Uterus (tissue), 4 donors: ENCODE data around the gene CYP2C9. TPM values are rescaled to one million over a fixed set of nuclear protein-coding genes. Genes with fewer than 3 reads are reported as not detected.

Experiments used
- DNase-seq, 2 donors: peaks; one replicate each; pipeline ENCODE4 v3.0.0-alpha.2; 2019 to 2020
- H3K27ac ChIP-seq, 2 donors: fragments of 200-600 bp; sonication (generic); 1 replicate in 1 of 2; 2 replicates in 1 of 2; pipeline ENCODE4 v1.5.1; 2016 to 2018
- H3K27me3 ChIP-seq, 2 donors: fragments of 200-600 bp; sonication (generic); one replicate each; pipeline ENCODE4 v1.5.1; 2018 to 2019; ENCODE audit warnings: control low read depth in 1 of 2
- H3K36me3 ChIP-seq, 2 donors: fragments of 200-600 bp; sonication (generic); one replicate each; pipeline ENCODE4 v1.5.1; 2019; ENCODE audit warnings: control low read depth in 1 of 2
- H3K4me1 ChIP-seq, 2 donors: fragments of 200-600 bp; sonication (generic); one replicate each; pipeline ENCODE4 v1.5.1; 2018 to 2019; ENCODE audit warnings: control low read depth in 1 of 2
- H3K4me3 ChIP-seq, 2 donors: fragments of 200-600 bp; sonication (generic); 1 replicate in 1 of 2; 2 replicates in 1 of 2; pipeline ENCODE4 v1.5.1; 2018 to 2019; ENCODE audit warnings: mild to moderate bottlenecking in 1 of 2
- H3K9me3 ChIP-seq, 2 donors: fragments of 200-600 bp; sonication (generic); one replicate each; pipeline ENCODE4 v1.5.1; 2019; ENCODE audit warnings: control low read depth in 1 of 2
- CTCF ChIP-seq, 4 experiments: fragments of 200-600 bp in 2 of 4; fragments of 450-650 bp in 2 of 4; sonication (generic) in 2 of 4; IDR thresholded peaks; one replicate each; pipeline ENCODE4 v1.5.1; 2016 to 2019; ENCODE audit warnings: antibody characterized with exemption in 4 of 4, mild to moderate bottlenecking in 2 of 4, moderate library complexity in 1 of 4
- POLR2A ChIP-seq, 2 donors: fragments of 450-650 bp; IDR thresholded peaks; one replicate each; pipeline ENCODE4 v1.6.1; 2016; ENCODE audit warnings: antibody characterized with exemption in 2 of 2, mild to moderate bottlenecking in 1 of 2, moderate library complexity in 1 of 2
- intact Hi-C: fragments of 100-400 bp; cut with DNase I; formaldehyde crosslinking; loops from one replicate; pipeline ENCODE4 v1.15.1; 2023; ENCODE audit warnings: low total_unique reads
- total RNA-seq, 4 donors: library from RNA; depleted of rRNA in 3 of 4; stranded (reverse); fragments of >200 nt in 3 of 4; gene quantifications; one replicate each; pipeline versions ENCODE4 v1.1.0 to v1.2.4, GENCODE V29; 2014 to 2023
- donor health status: DM: yes; HTN: yes; CAD: no.

Gene CYP2C9
- total RNA-seq, 4 donors from 2014 or later: not detected

DNA sequence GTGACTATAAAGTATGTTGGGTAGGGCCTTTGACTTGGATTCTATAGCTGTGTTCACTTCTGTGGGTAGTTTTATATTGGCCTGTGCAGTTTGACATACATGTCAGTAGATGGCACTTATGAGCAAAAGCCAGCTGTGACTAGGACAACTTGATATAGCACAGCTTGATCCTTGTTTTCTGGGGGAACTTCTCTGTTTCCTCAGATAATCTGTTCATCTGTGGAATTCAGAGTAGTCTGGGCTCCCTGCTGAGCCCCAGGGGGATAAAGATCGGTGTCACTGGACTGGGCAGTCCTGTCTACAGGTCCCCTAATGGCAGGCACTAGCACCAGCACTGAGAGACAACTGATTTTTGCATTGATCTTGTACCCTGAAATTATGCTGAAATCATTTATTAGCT is 25.4 kb downstream of the CYP2C9 start:
- intact Hi-C loops: no loop called here

DNA sequence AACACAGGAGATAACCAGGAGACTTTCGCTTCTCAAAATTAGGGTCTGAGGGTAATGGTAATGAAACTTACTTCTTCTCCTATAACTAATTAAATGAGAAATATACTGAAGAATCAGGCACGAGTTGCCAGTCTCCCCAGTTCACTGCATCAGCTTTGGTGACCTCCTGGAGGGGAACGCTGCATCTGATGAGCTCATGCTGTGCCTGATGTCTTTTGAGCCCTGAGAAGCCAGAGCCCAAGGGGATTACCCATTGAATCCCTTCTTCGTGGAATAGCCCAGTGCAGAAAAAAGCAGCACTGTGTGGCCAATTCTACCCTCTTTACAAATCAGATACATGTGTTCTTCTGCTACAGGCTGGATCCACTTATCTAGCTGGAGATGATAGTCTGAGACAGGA is 45.1 kb downstream of the CYP2C9 start:
- DNase-seq: no peak
- no peak overlapping the region for H3K27ac ChIP-seq
- no peak overlapping the region for H3K4me3 ChIP-seq
- intact Hi-C loops: no loop called here
- no peaks in the 10 kb centered on the region for H3K4me1 ChIP-seq
- H3K9me3 ChIP-seq: no peaks in the 10 kb centered on the region
- TF ChIP-seq CTCF (IDR thresholded peaks at IDR 0.05) (no peak), POLR2A (IDR thresholded peaks at IDR 0.05) (no peak)
- H3K36me3 ChIP-seq: no peaks in the 10 kb centered on the region
- H3K27me3 ChIP-seq: no peaks in the 10 kb centered on the region

More for the DNA sequence above, 25.4 kb downstream of the CYP2C9 start:
- Histone ChIP-seq H3K27ac (no peak overlapping the region), H3K4me1 (no peaks in the 10 kb centered on the region), H3K9me3 (no peaks in the 10 kb centered on the region), H3K4me3 (no peak overlapping the region), H3K27me3 (no peaks in the 10 kb centered on the region), H3K36me3 (no peaks in the 10 kb centered on the region)
- TF ChIP-seq CTCF (IDR thresholded peaks at IDR 0.05) (peak in 2 of 4 experiments; percentile 12 to 29), POLR2A (IDR thresholded peaks at IDR 0.05) (no peak)
- no peak for DNase-seq

DNA sequence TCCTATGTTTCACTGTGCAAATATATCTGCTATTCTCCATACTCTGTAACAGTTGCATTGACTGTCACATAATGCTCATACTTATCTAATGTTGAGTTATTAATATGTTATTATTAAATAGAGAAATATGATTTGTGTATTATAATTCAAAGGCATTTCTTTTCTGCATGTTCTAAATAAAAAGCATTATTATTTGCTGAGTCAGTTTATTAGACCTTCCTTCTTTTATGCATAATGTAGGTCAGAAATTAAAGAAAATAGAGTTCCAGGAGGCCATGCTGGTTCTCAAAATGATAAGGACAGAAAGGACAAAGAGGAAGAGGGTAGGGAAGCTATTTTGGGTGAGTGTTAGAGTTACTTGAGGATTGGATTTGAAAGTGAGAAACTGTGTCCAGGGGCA is 50.7 kb downstream of the CYP2C9 start:
- Histone ChIP-seq H3K4me1 (no peaks in the 10 kb centered on the region), H3K27ac (no peak overlapping the region), H3K9me3 (no peaks in the 10 kb centered on the region), H3K4me3 (no peak overlapping the region), H3K27me3 (no peaks in the 10 kb centered on the region), H3K36me3 (no peaks in the 10 kb centered on the region)
- no peak for DNase-seq
- TF ChIP-seq CTCF (IDR thresholded peaks at IDR 0.05) (no peak), POLR2A (IDR thresholded peaks at IDR 0.05) (no peak)
- intact Hi-C loops: no loop called here

GRCh38 chr10:94991243-94991888 is 52.9 kb downstream of the CYP2C9 start:
- TF ChIP-seq POLR2A (IDR thresholded peaks at IDR 0.05): no peak
- TF ChIP-seq CTCF (IDR thresholded peaks at IDR 0.05): no peak
- no peaks in the 10 kb centered on the region for H3K4me1 ChIP-seq

DNA sequence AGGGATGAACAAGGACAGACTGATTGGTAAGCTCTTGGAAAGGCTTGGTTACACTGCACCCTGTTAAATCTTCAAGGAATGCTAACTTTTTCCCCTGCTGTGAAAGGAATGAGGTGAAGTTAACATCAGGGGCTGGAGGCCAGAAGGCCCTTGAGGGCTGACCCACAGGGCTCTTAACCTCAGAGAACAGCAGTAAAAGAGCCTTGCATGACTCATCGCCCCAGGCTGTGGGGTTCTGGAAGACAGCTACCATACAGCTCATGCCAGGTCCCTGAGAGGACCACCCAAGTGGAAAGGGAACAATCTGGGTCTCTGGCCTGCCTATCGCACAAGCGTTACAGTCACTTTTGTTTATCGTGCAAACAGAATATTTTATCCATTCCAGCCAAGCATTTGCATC is 54.4 kb downstream of the CYP2C9 start:
- no peaks in the 10 kb centered on the region for H3K9me3 ChIP-seq
- intact Hi-C loops: no loop called here
- TF ChIP-seq POLR2A (IDR thresholded peaks at IDR 0.05) (no peak), CTCF (IDR thresholded peaks at IDR 0.05) (no peak)
- H3K27me3 ChIP-seq: no peaks in the 10 kb centered on the region
- H3K4me1 ChIP-seq: no peaks in the 10 kb centered on the region
- H3K4me3 ChIP-seq: no peak overlapping the region
- H3K36me3 ChIP-seq: no peaks in the 10 kb centered on the region
- no peak for DNase-seq
- H3K27ac ChIP-seq: no peak overlapping the region

More at GRCh38 chr10:94991243-94991888, 52.9 kb downstream of the CYP2C9 start:
- Histone ChIP-seq H3K27me3 (no peaks in the 10 kb centered on the region), H3K4me3 (no peak overlapping the region), H3K36me3 (no peaks in the 10 kb centered on the region), H3K27ac (no peak overlapping the region), H3K9me3 (no peaks in the 10 kb centered on the region)
- intact Hi-C loops: no loop called here
- no peak for DNase-seq
